Measurements from ENCODE around the gene MTMR2.

MTMR2 gene

DNA sequence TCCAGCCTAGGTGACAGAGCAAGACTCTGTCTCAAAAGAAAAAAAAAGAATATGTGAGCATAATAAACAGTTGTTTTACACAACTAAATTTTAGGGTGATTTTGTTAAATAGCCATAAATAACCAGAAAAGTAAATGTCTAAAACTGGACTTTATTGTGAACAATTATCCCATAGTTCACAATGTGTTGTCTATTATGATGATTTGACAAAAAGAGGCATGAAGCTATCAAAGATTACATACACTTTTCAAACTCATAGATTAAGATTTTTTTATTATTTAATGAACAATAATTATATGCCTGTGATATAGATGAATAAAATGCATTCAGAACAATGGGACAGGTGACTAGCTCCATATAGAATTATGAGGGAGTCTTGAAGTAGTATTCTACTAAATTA lies 27.0 kb upstream of the MTMR2 start:
- TF ChIP-seq CREB5 (CRISPR knock-in tag; IDR thresholded peaks at IDR 0.05; ENCODE audit: low read depth) (no peak), ZFP3 (CRISPR knock-in tag; IDR thresholded peaks at IDR 0.05) (no peak), BACH2 (CRISPR knock-in tag; IDR thresholded peaks at IDR 0.05; ENCODE audit: borderline replicate concordance) (no peak), PPARA (CRISPR knock-in tag; IDR thresholded peaks at IDR 0.05; ENCODE audit: borderline replicate concordance) (no peak), ZFP30 (CRISPR knock-in tag; IDR thresholded peaks at IDR 0.05) (no peak), SNAI2 (CRISPR knock-in tag; IDR thresholded peaks at IDR 0.05) (no peak), ARNTL (CRISPR knock-in tag; IDR thresholded peaks at IDR 0.05; ENCODE audit: borderline replicate concordance, low read depth) (no peak), TCF4 (CRISPR knock-in tag; IDR thresholded peaks at IDR 0.05; ENCODE audit: borderline replicate concordance) (no peak), ZNF8 (CRISPR knock-in tag; IDR thresholded peaks at IDR 0.05) (no peak), CSDC2 (CRISPR knock-in tag; IDR thresholded peaks at IDR 0.05) (no peak), TSHZ2 (CRISPR knock-in tag; IDR thresholded peaks at IDR 0.05) (no peak), ISL1 (CRISPR knock-in tag; IDR thresholded peaks at IDR 0.05) (no peak), PATZ1 (CRISPR knock-in tag; IDR thresholded peaks at IDR 0.05; ENCODE audit: borderline replicate concordance) (no peak), ZNF70 (CRISPR knock-in tag; IDR thresholded peaks at IDR 0.05) (no peak)
- no peak for ATAC-seq

DNA sequence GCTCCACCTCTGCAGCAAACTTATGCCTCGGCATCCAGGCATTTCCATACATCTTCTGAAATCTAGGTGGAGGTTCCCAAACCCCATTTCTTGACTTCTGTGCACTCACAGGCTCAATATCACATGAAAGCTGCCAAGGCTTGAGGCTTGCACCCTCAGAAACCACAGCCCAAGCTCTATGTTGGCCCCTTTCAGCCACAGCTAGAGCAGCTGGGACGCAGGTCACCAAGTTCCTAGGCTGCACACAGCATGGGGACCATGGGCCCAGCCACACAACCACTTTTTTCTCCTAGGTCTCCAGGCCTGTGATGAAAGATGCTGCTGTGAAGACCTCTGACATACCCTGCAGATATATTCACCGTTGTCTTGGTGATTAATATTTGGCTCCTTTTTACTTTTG lies 24.7 kb upstream of the MTMR2 start:
- ATAC-seq, result no peak
- no peak for TF ChIP-seq TSHZ2 (CRISPR knock-in tag; IDR thresholded peaks at IDR 0.05)
- no peak for TF ChIP-seq GLIS3 (CRISPR knock-in tag; IDR thresholded peaks at IDR 0.05)
- no peak for TF ChIP-seq ARNTL (CRISPR knock-in tag; IDR thresholded peaks at IDR 0.05; ENCODE audit: borderline replicate concordance, low read depth)
- TF ChIP-seq ZFP3 (CRISPR knock-in tag; IDR thresholded peaks at IDR 0.05), result no peak
- TF ChIP-seq PPARA (CRISPR knock-in tag; IDR thresholded peaks at IDR 0.05; ENCODE audit: borderline replicate concordance), result no peak
- TF ChIP-seq BACH2 (CRISPR knock-in tag; IDR thresholded peaks at IDR 0.05; ENCODE audit: borderline replicate concordance), result no peak
- TF ChIP-seq, protein P1, sequence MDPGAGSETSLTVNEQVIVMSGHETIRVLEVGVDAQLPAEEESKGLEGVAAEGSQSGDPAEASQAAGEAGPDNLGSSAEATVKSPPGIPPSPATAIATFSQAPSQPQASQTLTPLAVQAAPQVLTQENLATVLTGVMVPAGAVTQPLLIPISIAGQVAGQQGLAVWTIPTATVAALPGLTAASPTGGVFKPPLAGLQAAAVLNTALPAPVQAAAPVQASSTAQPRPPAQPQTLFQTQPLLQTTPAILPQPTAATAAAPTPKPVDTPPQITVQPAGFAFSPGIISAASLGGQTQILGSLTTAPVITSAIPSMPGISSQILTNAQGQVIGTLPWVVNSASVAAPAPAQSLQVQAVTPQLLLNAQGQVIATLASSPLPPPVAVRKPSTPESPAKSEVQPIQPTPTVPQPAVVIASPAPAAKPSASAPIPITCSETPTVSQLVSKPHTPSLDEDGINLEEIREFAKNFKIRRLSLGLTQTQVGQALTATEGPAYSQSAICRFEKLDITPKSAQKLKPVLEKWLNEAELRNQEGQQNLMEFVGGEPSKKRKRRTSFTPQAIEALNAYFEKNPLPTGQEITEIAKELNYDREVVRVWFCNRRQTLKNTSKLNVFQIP (CRISPR knock-in tag; IDR thresholded peaks at IDR 0.05; ENCODE audit: borderline replicate concordance, low read depth), result no peak
- no peak for TF ChIP-seq PATZ1 (CRISPR knock-in tag; IDR thresholded peaks at IDR 0.05; ENCODE audit: borderline replicate concordance)
- TF ChIP-seq ESRRG (CRISPR knock-in tag; IDR thresholded peaks at IDR 0.05), result no peak
- no peak for TF ChIP-seq ZFP30 (CRISPR knock-in tag; IDR thresholded peaks at IDR 0.05)
- no peak for TF ChIP-seq SNAI2 (CRISPR knock-in tag; IDR thresholded peaks at IDR 0.05)
